KMS-11 (cell line): Measurements from ENCODE around the gene B2M.
"Not testable (repeated sequence)": the region's sequence is repeated elsewhere in the genome, so short reads cannot be mapped to it uniquely, and the experiment has no call there.

ENCODE experiments used
- H2AFZ ChIP-seq: fragments of 200-600 bp; sonication (generic); 2 replicates; pipeline ENCODE4 v1.6.1; 2016; ENCODE audit warnings: antibody characterized with exemption, mixed run types, low read depth
- H3K27ac ChIP-seq: fragments of 200-600 bp; sonication (generic); 2 replicates; pipeline ENCODE4 v1.6.1; 2016; ENCODE audit warnings: mild to moderate bottlenecking, mixed run types
- H3K27me3 ChIP-seq: fragments of 200-600 bp; sonication (generic); 2 replicates; pipeline ENCODE4 v1.6.1; 2017; ENCODE audit warnings: mild to moderate bottlenecking, low read depth, mixed run types, moderate library complexity; ENCODE audit not compliant: insufficient read depth
- H3K36me3 ChIP-seq: fragments of 200-600 bp; sonication (generic); 2 replicates; pipeline ENCODE4 v1.6.1; 2017; ENCODE audit warnings: mild to moderate bottlenecking, mixed run types; ENCODE audit not compliant: insufficient read depth
- H3K4me1 ChIP-seq: fragments of 200-600 bp; sonication (generic); 2 replicates; pipeline ENCODE4 v1.6.1; 2016; ENCODE audit warnings: mild to moderate bottlenecking, low read depth, mixed run types; ENCODE audit not compliant: poor library complexity, severe bottlenecking
- H3K4me2 ChIP-seq: fragments of 200-600 bp; sonication (generic); 2 replicates; pipeline ENCODE4 v1.7.0; 2016; ENCODE audit warnings: mild to moderate bottlenecking, mixed run types
- H3K4me3 ChIP-seq: fragments of 200-600 bp; sonication (generic); IDR thresholded peaks from 2 replicates; pipeline ENCODE4 v1.6.1; 2017; ENCODE audit warnings: low read depth, low read length, mixed read lengths; ENCODE audit not compliant: insufficient read depth
- H3K79me2 ChIP-seq: fragments of 200-600 bp; sonication (generic); 2 replicates; pipeline ENCODE4 v1.6.1; 2016; ENCODE audit warnings: low read depth, mixed run types; ENCODE audit not compliant: insufficient read depth
- H3K9ac ChIP-seq: fragments of 200-600 bp; sonication (generic); 2 replicates; pipeline ENCODE4 v1.6.1; 2016; ENCODE audit warnings: mild to moderate bottlenecking, mixed run types
- H4K20me1 ChIP-seq: fragments of 200-600 bp; sonication (generic); 2 replicates; pipeline ENCODE4 v1.6.1; 2016; ENCODE audit warnings: mild to moderate bottlenecking, mixed run types; ENCODE audit not compliant: insufficient read depth
- TF ChIP-seq, protein P1 (sequence below): fragments of 200-600 bp; sonication (generic); conservative IDR thresholded peaks from 2 replicates; pipeline ENCODE4 v1.6.1; 2017; ENCODE audit warnings: low read depth, mild to moderate bottlenecking, antibody characterized with exemption, low read length, moderate library complexity, mixed read lengths

Gene B2M

DNA sequence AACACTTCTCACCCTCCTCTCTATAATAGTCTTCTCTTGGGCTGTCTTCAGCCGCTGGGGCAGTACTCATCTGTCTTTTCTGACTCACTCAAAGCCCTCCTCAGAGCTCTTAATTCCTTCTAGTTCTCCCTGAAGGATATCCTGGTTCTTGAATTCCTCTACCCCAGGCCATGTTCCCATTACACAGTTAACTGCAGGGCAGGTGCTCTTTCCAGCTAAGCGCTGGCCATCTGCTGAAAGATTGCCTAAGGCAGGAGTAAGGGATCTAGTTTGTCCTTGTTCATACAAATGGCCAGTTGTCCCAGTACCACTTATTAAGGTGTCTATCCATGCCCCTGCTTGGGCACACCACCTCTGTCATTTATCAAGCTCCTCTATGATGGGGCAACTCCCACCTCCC is 37.7 kb upstream of the B2M start:
- no peaks in the 10 kb centered on the region for H3K79me2 ChIP-seq
- H3K4me3 ChIP-seq, result no peak overlapping the region
- no peak overlapping the region for H3K4me2 ChIP-seq
- no peak overlapping the region for H2AFZ ChIP-seq
- H3K9ac ChIP-seq, result no peak overlapping the region
- TF ChIP-seq, protein P1, sequence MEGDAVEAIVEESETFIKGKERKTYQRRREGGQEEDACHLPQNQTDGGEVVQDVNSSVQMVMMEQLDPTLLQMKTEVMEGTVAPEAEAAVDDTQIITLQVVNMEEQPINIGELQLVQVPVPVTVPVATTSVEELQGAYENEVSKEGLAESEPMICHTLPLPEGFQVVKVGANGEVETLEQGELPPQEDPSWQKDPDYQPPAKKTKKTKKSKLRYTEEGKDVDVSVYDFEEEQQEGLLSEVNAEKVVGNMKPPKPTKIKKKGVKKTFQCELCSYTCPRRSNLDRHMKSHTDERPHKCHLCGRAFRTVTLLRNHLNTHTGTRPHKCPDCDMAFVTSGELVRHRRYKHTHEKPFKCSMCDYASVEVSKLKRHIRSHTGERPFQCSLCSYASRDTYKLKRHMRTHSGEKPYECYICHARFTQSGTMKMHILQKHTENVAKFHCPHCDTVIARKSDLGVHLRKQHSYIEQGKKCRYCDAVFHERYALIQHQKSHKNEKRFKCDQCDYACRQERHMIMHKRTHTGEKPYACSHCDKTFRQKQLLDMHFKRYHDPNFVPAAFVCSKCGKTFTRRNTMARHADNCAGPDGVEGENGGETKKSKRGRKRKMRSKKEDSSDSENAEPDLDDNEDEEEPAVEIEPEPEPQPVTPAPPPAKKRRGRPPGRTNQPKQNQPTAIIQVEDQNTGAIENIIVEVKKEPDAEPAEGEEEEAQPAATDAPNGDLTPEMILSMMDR, result no peak
- H4K20me1 ChIP-seq, result no peaks in the 10 kb centered on the region
- H3K4me1 ChIP-seq, result peaks cover 56% of the 10 kb centered on the region
- no peaks in the 10 kb centered on the region for H3K36me3 ChIP-seq
- H3K27ac ChIP-seq, result no peak overlapping the region
- H3K27me3 ChIP-seq, result no peaks in the 10 kb centered on the region

DNA sequence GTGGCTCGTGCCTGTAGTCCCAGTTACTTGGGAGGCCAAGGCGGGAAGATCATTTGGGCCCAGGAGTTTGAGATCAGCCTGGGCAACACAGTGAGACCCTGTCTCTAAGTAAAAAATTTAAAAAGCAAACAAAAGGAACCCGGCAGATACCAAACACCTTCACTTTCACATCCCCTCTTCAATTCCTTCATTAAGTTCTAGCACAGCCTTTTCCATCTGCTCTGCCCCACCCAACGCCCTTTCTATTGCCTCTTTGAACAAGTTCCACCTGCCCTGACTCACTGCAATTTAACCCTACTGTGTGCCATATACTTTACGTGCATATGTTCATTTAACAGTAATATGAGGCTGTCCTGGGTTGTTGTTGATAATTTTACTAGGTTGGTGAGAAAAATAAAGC is 35.4 kb upstream of the B2M start:
- Histone ChIP-seq H3K27ac (no peak overlapping the region), H3K4me1 (peaks cover 55% of the 10 kb centered on the region), H3K9ac (no peak overlapping the region), H3K4me3 (no peak overlapping the region), H2AFZ (no peak overlapping the region), H3K79me2 (no peaks in the 10 kb centered on the region), H4K20me1 (no peaks in the 10 kb centered on the region), H3K36me3 (no peaks in the 10 kb centered on the region), H3K4me2 (no peak overlapping the region), H3K27me3 (no peaks in the 10 kb centered on the region)
- TF ChIP-seq, protein P1, result no peak

DNA sequence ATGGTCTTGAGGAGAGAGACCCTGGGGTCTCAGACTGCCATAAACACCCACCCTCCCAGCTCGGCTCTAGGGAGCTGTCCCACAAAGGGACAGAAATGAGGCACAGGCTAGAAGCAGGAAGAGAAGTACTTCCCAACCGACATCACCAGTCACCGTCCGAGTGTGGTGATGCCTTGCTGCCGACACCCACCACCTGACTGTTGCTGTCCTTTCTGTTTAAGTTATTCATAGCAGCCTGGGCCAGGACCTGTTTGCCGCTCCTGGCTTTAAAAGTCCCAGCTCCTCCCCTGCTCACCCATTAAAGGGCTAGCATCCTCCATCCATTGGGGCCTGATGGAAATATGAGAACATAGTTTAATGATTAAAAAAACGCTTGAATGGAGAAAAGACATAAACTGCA is 34.6 kb upstream of the B2M start:
- H3K4me3 ChIP-seq, result no peak overlapping the region
- H3K4me1 ChIP-seq, result peaks cover 47% of the 10 kb centered on the region
- no peak overlapping the region for H3K27ac ChIP-seq
- no peak overlapping the region for H3K9ac ChIP-seq
- no peaks in the 10 kb centered on the region for H3K36me3 ChIP-seq
- TF ChIP-seq, protein P1, result no peak
- no peaks in the 10 kb centered on the region for H3K79me2 ChIP-seq
- no peak overlapping the region for H3K4me2 ChIP-seq
- no peaks in the 10 kb centered on the region for H4K20me1 ChIP-seq
- H3K27me3 ChIP-seq, result no peaks in the 10 kb centered on the region
- no peak overlapping the region for H2AFZ ChIP-seq

DNA sequence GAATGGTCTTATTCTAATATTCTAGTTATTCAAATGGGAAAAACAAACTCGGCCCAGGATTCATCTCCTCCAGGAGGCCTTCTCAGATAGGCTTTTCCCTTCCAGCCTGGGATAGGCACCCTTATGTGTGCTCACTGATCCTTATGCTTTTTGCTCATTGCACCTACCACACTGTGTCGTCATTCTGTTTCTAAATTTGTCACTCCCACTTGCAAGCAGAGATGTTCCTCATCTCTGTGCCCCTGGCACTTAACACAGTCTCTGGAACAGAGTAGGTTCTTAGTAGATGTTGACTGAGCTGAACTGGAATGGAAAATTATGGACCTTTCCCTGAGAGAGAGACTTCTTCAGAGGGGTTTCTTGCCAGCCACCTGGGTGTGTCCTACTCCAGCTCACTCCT is 29.1 kb upstream of the B2M start:
- H3K4me3 ChIP-seq, result no peak overlapping the region
- H3K4me2 ChIP-seq, result peak overlapping the region; percentile 60
- H3K4me1 ChIP-seq, result peaks cover 42% of the 10 kb centered on the region
- H3K27me3 ChIP-seq, result no peaks in the 10 kb centered on the region
- H3K79me2 ChIP-seq, result no peaks in the 10 kb centered on the region
- 0 out of 2 replicates have a peak overlapping the region, but pooled peaks have one; percentile 79 for H3K27ac ChIP-seq
- H3K9ac ChIP-seq, result peak overlapping the region; percentile 58; the same call in 1 of the 2 replicates
- no peaks in the 10 kb centered on the region for H4K20me1 ChIP-seq
- H2AFZ ChIP-seq, result peak overlapping the region; percentile 72; the same call in 1 of the 2 replicates
- H3K36me3 ChIP-seq, result no peaks in the 10 kb centered on the region
- TF ChIP-seq, protein P1, result no peak

DNA sequence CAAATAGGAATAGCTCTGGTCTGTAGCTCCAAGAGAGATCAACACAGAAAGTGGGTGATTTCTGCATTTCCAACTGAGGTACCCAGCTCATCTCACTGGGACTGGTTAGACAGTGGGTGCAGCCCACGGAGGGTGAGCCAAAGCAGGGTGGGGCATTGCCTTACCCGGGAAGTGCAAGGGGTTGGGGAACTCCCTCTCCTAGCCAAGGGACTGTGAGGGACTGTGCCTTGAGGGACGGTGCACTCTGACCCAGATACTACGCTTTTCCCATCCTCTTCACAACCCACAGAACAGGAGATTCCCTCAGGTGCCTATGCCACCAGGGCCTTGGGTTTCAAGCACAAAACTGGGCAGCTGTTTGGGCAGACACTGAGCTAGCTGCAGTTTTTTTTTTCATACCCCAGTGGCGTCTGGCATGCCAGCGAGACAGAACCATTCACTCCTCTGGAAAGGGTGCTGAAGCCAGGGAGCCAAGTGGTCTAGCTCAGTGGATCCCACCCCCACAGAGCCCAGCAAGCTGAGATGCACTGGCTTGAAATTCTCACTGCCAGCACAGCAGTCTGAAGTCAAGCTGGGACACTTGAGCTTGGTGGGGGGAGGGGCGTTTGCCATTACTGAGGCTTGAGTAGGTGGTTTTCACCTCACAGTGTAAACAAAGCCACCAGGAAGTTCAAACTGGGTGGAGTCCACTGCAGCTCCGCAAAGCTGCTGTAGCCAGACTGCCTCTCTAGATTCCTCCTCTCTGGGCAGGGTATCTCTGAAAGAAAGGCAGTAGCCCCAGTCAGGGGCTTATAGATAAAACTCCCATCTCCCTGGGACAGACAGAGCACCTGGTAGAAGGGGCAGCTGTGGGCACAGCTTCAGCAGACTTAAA is 28.3 kb upstream of the B2M start:
- Histone ChIP-seq H3K9ac (peak overlapping the region; percentile 58), H3K27ac (peak overlapping the region; percentile 79), H3K4me1 (peaks cover 34% of the 10 kb centered on the region), H3K4me2 (peak overlapping the region; percentile 60), H2AFZ (peak overlapping the region; percentile 72)
- not testable (repeated sequence) for H4K20me1 ChIP-seq, H3K79me2 ChIP-seq, H3K36me3 ChIP-seq, H3K4me3 ChIP-seq, H3K27me3 ChIP-seq

DNA sequence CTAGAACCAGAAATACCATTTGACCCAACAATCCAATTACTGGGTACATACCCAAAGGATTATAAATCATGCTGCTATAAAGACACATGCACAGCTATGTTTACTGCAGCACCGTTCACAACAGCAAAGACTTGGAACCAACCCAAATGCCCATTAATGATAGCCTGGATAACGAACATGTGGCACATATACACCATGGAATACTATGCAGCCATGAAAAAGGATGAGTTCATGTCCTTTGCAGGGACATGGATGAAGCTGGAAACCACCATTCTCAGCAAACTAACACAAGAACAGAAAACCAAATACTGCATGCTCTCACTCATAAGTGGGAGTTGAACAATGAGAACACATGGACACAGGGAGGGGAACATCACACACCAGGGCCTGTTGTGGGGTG is 22.0 kb upstream of the B2M start:
- not testable (repeated sequence) for H4K20me1 ChIP-seq, H3K9ac ChIP-seq, H3K4me1 ChIP-seq, H3K4me2 ChIP-seq, H3K79me2 ChIP-seq, H2AFZ ChIP-seq, H3K27me3 ChIP-seq, H3K4me3 ChIP-seq, H3K36me3 ChIP-seq, H3K27ac ChIP-seq

DNA sequence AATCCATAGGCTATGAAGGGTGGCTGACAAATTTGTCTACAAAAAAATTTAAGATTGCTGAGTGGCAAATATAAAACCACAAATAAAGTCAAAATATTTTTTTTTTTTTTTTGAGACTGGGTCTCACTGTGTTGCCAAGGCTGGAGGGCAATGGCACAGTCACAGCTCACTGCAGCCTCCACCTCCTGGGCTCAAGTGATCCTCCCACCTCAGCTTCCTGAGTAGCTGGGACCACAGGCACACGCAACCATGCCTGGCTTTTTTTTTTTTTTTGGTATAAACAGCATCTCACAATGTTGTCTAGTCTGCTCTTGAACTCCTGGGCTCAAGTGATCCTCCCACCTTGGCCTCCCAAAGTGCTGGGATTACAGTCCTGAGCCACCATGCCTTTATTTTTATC is 21.1 kb upstream of the B2M start:
- not testable (repeated sequence) for H3K4me3 ChIP-seq, H3K4me2 ChIP-seq, H4K20me1 ChIP-seq, H2AFZ ChIP-seq, H3K36me3 ChIP-seq, H3K27ac ChIP-seq, H3K9ac ChIP-seq, H3K4me1 ChIP-seq, H3K27me3 ChIP-seq, H3K79me2 ChIP-seq
